ENCODE measurements around the gene RPS18.

Gene RPS18

DNA sequence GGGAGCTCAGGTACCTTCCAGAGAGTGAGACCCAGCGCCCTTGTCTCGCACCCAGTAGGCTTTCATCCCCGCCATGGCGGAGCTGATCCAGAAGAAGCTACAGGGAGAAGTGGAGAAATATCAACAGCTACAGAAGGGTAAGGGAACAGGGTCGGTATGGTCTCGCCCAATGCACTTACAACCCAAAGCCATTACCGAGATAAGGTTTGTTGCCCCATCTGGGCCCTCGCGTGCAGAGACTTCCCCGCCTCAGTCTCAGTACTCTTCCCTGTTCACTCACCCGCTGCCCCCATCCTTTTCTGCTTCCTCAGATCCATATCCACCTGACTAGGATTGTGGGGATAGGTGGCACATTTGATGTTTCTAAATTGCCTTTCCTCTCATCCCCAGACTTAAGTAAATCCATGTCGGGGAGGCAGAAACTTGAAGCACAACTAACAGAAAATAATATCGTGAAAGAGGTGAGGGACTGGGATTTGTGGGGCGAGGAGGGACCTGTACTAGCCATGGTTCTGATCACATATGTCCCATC is 18.0 kb downstream of the RPS18 start:
- no peak for DNase-seq (ENCODE audit: low spot score)

DNA sequence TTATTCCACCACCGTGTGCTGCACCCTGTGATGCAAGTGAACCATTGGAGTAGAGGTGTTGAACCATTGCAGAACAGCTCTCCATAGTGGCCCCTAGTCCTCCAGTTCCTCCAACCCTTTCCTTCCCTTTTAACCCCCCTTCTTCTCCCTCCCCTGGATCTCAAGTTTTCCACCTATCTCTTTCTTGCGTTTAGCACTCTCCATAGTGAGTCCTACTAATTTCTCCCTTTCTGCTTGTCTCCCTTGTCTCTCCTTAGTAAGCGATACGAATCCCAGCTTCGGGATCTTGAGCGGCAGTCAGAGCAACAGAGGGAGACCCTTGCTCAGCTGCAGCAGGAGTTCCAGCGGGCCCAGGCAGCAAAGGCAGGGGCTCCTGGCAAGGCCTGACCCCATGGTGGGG is 18.6 kb downstream of the RPS18 start:
- DNase-seq (ENCODE audit: low spot score) = no peak

GRCh38 chr6:33292996-33293682 is 21.3 kb downstream of the RPS18 start:
- no peak for DNase-seq (ENCODE audit: low spot score)

- no peak for DNase-seq (ENCODE audit: low spot score)
Observed at GRCh38 chr6:33294086-33294823, 22.4 kb downstream of the RPS18 start.

GRCh38 chr6:33295621-33296369 is 23.9 kb downstream of the RPS18 start:
- no peak for DNase-seq (ENCODE audit: low spot score)

DNA sequence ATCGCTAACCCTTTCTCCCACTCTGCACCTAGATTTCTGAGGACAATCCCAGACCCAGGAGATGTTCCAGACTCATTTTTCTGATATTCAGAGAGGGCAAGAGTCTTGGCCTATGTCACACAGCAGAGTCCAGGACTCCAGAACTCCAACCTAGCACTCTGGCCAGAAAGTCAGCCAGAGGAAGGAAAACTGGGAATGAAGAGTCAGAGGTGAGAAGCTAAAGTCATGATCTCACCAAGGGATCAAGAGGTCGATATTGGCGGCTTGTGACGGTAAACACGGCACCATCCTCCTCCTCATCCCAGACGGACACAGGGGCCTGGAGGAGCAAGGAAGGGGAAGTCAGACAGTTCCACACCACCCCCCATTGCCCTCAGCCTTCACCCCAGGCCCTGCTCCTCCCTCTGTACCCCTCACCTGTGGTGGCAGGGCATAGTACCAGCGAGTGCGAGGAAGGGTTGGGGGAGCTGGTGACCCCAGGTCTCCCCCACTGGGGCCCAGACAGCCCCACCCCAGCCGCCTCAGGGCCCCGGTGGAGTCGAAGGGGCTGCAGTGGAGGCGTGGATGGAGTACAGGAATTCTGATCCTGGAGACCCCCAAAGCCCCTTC is 25.0 kb downstream of the RPS18 start:
- DNase-seq (ENCODE audit: low spot score) = no peak

DNA sequence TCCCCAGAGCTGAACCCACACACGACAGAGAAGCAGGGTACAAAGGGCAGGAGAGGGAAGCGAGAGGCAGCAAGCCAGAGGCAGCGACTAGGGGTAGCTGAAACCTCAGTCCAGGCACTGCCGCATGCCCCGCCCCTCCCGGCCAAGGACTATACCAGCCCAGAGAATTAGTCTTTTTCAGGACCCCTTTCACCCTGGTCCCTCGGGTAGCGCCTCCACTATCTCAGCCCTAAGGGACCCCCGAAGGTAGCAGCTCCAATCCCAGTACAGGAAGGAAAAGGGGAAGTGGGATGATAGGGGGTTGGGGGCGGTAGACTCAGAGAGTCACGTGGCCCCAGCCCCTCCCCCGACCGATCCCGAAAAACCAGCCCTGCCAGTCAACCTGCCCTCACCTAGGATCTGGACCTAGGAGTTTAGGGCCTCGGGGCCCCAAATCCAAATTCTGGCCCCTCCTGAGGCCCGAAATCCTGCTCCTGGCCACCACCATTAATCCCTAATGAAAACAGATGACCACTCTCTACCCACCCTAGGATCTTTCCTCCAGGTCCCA is 25.6 kb downstream of the RPS18 start:
- DNase-seq (ENCODE audit: low spot score) = no peak

DNA sequence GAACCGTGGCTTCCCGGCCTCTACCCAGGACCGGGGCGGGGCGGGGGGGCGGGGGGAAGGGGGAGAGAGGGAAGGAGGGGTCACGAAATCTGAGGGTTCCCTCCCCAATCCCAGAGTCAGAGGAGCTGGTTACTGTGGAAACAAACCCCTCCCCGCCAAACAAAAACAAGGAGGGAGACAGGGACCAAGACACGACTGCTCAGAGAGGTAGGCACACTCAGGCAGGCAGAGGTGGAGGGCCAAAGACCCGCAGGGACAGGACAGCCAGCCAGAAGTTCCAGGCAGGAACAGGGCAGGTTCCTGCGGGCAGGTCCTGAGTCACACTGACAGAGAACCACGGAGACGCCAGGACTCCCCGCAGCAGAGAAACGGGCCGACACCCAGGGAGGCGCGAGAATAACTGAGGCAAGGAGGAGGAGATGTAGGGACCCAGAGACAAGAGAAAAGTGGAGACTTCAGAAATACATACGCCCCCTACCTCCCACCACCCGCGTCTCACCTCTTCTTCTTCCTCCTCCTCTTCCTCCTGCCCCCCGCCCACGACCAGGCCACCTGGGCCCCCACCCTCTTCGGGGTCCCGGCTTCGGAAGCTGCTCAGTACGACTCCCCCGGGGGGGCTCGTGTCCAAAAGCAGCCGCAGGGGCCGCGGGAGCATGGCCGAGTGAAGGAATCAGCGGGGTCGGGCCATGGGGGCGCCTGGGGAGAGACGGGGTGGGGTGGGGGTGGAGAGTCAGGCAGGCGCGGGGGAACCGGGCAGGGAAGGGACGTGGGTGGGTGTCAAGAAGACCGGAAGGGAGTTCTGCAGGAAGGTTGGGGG is 26.3 kb downstream of the RPS18 start:
- no peak for DNase-seq (ENCODE audit: low spot score)

DNA sequence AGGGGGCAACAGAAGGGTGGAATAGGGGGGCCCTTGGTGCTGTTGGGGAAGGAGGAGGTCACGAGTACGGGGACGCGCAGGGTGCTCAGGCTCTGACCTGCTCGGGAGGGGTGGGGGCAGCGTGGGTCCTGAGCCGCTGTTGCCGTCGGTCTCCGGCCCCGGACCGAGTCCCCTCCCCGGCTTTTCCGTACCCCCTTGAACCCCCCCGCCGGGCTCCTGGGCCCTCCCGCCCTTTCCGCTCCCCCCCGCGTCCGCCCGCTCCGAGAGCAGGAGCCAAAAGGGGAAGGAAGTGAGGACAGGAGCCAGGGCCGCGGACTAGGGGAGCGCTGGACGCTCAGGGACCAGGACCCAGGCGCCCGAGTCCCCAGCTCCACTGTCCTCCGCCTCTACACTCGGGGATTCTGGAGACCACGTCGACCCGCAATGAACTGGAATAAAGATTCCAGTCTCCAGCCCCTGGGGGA is 26.9 kb downstream of the RPS18 start, which contains the start of gene RGL2:
Gene RGL2 (minus strand): TSS at position 170 of the 464 bp plus-strand sequence. CDS start 332 bp downstream, outside the sequence.
- DNase-seq (ENCODE audit: low spot score) = peak; percentile 80

GRCh38 chr6:33299237-33299944 is 27.5 kb downstream of the RPS18 start:
- DNase-seq (ENCODE audit: low spot score) = peak; percentile 89

- no peak for DNase-seq (ENCODE audit: low spot score)
Observed at GRCh38 chr6:33301877-33302276, 30.0 kb downstream of the RPS18 start.

DNA sequence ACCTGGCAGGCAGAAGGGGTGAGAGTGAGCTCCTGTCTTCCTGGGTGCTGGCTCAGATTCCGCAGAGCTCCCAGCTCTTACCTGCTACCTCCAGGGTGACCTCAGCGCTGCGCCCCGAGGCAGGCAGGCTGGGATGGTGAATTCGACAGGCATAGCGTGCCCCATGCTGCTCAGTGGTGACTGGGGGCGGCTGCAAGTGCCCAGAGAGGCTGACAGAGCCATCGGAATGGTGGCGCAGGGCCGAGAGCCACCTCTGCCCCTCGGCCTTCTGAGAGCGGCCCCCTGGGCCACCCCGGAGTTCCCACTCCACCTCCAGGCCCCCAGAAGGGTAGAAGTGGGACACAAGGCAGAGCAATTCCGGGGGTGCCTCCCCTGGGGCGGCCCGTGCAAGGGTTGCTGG is 32.3 kb downstream of the RPS18 start:
- no peak for DNase-seq (ENCODE audit: low spot score)

GRCh38 chr6:33305052-33305451 is 33.2 kb downstream of the RPS18 start:
- no peak for DNase-seq (ENCODE audit: low spot score)

DNA sequence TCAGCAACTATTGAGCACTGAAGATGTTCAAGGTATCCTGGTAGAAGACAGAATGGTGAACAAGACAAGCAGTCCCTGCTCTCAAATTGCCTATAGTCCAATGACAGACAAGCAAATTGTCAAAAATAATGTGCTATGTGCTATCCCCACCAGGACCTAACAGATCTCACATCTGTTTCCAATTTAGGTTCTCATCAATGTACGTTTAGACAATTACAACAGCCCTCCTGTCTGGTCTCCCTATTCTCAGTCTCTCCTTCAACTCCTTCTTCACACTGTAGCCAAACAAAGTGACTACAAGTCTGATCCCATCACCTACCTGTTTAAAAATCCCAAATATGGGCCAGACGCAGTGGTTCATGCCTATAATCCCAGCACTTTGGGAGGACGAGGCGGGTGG is 34.5 kb downstream of the RPS18 start:
- no peak for DNase-seq (ENCODE audit: low spot score)

DNA sequence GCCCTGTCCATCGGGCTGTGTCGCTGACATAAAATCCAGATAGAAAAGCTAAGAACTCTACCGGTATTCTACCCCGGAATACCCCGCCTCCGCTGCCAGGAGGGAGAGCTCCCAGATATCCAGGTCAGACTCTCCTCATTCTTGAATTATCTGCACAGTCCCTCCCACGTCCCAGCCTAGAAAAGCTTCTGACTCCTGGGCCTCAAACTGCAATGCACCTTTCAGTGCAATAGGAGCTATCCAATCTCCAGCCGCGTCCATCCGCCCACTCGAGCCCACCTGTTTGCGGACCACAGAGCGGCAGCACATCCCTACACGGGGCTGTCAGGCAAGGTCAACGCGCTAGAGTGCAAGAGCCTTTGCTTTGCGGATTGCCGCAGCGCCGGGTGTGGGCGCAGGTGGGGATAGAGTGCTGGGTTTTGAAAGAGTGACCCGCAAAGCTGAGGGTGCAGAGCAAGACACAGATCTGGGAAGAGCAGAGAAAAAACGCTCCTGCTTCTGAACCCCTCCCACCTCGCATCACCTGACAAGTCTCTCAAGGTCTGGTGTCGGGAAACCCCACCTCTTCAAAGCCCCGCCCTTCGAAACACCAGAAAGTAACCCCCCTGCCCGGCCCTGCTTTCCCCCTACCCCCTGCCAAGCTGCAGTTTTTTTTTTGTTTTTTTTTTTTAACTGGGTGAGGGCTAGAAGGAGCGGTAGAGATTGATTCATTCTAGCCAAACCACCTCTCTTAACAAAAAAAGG is 40.7 kb downstream of the RPS18 start:
- DNase-seq (ENCODE audit: low spot score) = peak; percentile 58

DNA sequence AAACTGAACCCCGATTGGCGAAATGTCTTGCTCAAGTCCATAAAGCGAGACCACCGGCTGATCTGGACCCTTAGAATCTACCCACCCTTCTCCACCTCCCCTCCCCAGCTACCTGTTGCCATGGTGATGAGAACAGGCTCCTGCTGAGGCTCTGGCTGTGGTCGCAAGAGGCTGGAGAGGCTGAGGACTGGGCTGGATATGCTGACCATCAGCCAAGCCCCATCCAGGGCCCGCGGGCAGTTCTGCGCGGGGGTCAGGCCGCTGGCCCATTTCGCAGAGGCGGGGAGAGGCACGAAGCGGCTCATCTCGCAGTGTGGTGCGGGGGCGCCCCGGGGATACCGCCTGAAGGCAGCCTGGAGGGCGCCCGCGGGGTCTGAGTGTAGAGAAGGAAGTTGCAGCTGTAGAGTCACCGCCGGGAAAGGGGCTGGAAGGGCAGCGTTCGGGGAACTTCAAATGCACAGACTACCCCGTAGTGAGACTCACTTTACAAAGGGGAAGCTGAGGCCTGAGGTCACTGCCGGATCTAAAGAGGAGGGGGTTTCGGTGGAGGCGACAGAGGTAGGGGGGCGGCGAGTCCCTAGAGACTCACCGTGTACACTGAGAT is 41.3 kb downstream of the RPS18 start:
- DNase-seq (ENCODE audit: low spot score) = no peak

DNA sequence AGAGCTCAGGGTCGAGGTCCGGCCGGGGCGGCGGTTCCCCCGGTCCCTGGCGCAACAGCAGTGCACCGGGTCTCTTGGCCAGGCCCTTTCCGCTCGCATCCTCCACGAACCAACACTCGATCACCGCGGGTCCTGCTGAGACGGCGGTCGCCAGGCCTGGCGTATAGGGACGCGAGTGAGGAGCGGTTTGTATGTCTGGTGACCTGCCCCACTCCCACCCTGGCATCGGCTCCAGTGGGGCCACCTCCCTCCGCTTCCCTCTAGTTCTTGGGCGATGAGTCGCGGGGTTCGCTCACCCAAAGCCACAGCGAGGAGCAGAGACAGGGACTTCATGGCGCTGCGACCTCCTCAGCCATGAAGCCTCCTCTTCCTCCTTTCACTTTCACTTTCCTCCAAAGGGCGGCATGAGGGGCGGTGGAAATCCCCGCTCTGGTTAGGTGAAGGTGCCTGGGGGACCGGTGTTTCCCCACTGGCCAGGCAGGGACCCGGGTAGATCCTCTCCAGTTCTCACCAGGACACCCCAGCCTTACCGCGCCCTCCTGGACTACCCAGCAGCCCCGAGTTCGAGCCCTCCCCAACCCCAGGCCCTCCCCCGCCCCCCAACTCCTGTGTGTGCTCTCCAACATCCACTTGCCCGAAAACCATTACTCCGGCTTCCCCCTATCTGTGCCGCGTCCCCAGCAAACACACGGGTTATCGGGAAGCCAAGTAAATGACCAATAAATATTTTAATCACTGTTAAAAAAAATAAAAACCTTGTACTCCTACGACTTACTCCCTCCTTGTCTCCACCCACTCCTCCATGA is 42.0 kb downstream of the RPS18 start, which contains the start of gene TAPBP:
Gene TAPBP (minus strand): TSS at position 370 of the 806 bp plus-strand sequence. CDS start 37 bp downstream, at position 333.
- peak; percentile 62 for DNase-seq (ENCODE audit: low spot score)

GRCh38 chr6:33314515-33314942 is 42.7 kb downstream of the RPS18 start:
- peak; percentile 62 for DNase-seq (ENCODE audit: low spot score)

Measured in pons (tissue), 1 donor.